GM23338 (cell line): ENCODE data around the gene KRT17. TPM values are rescaled to one million over a fixed set of nuclear protein-coding genes. Genes with fewer than 3 reads are reported as not detected.

Source experiments
- ATAC-seq: fragments of 200-7000 bp; cut with Tn5 transposase; 3 replicates; pipeline ENCODE4 v1.9.1; 2020
- DNase-seq: peaks from one replicate; pipeline ENCODE4 v3.0.0-alpha.2; 2015; ENCODE audit warnings: low spot score
- H2AFZ ChIP-seq: fragments of 200-600 bp; sonication (generic); 2 replicates; pipeline ENCODE4 v1.8.0; 2016; ENCODE audit warnings: antibody characterized with exemption, mild to moderate bottlenecking, moderate library complexity
- H3F3A ChIP-seq: fragments of 200-600 bp; sonication (generic); replicated peaks from 2 replicates; pipeline ENCODE4 v1.8.0; 2017; ENCODE audit warnings: antibody characterized with exemption, mixed run types, low read depth
- H3K27ac ChIP-seq: fragments of 200-600 bp; sonication (generic); 2 replicates; pipeline ENCODE4 v1.6.1; 2016; ENCODE audit warnings: low read depth
- H3K27me3 ChIP-seq: fragments of 200-600 bp; sonication (generic); 2 replicates; pipeline ENCODE4 v1.8.0; 2016; ENCODE audit warnings: mild to moderate bottlenecking, mixed run types, moderate library complexity; ENCODE audit not compliant: insufficient read depth
- H3K36me3 ChIP-seq: fragments of 200-600 bp; sonication (generic); 2 replicates; pipeline ENCODE4 v1.8.0; 2016; ENCODE audit warnings: mild to moderate bottlenecking; ENCODE audit not compliant: insufficient read depth
- H3K4me1 ChIP-seq: fragments of 200-600 bp; sonication (generic); 2 replicates; pipeline ENCODE4 v1.8.0; 2016; ENCODE audit warnings: mild to moderate bottlenecking, moderate library complexity; ENCODE audit not compliant: insufficient read depth
- H3K4me2 ChIP-seq: fragments of 200-600 bp; sonication (generic); 2 replicates; pipeline ENCODE4 v1.7.1; 2017; ENCODE audit warnings: mixed run types
- H3K4me3 ChIP-seq: fragments of 200-600 bp; sonication (generic); 2 replicates; pipeline ENCODE4 v1.6.1; 2016; ENCODE audit warnings: mixed run types
- H3K79me2 ChIP-seq: fragments of 200-600 bp; sonication (generic); replicated peaks from 2 replicates; pipeline ENCODE4 v1.8.0; 2017; ENCODE audit warnings: mild to moderate bottlenecking; ENCODE audit not compliant: insufficient read depth
- H3K9me2 ChIP-seq: fragments of 200-600 bp; sonication (generic); 2 replicates; pipeline ENCODE4 v1.8.0; 2017; ENCODE audit not compliant: insufficient read depth
- H4K20me1 ChIP-seq: fragments of 200-600 bp; sonication (generic); replicated peaks from 2 replicates; pipeline ENCODE4 v1.8.0; 2017; ENCODE audit warnings: mild to moderate bottlenecking; ENCODE audit not compliant: insufficient read depth
- H3K27ac Mint-ChIP-seq: 2 replicates; pipeline ENCODE4 v1.8.0; 2020; ENCODE audit warnings: inconsistent platforms, mild to moderate bottlenecking, moderate library complexity, mixed read lengths
- H3K27me3 Mint-ChIP-seq: 3 replicates; pipeline ENCODE4 v1.8.0; 2022; ENCODE audit warnings: low read depth, mild to moderate bottlenecking, moderate library complexity, mixed read lengths, inconsistent platforms; ENCODE audit not compliant: insufficient read depth, poor library complexity
- H3K36me3 Mint-ChIP-seq: 3 replicates; pipeline ENCODE4 v1.8.0; 2021; ENCODE audit warnings: low read depth, mild to moderate bottlenecking, inconsistent platforms, moderate library complexity, mixed read lengths
- H3K4me1 Mint-ChIP-seq: 3 replicates; pipeline ENCODE4 v1.8.0; 2020; ENCODE audit warnings: mild to moderate bottlenecking, inconsistent platforms, mixed read lengths
- H3K4me3 Mint-ChIP-seq: 3 replicates; pipeline ENCODE4 v1.8.0; 2021; ENCODE audit warnings: moderate library complexity, mild to moderate bottlenecking, inconsistent platforms, mixed read lengths
- H3K9me3 Mint-ChIP-seq: 3 replicates; pipeline ENCODE4 v1.8.0; 2020; ENCODE audit warnings: moderate library complexity, mild to moderate bottlenecking, inconsistent platforms, mixed read lengths
- CREB1 ChIP-seq: fragments of 250-450 bp; sonication (Bioruptor Pico); IDR thresholded peaks from 2 replicates; pipeline ENCODE4 v1.5.0; 2020; ENCODE audit warnings: low read depth, mild to moderate bottlenecking, moderate library complexity
- CTCF ChIP-seq, 2 experiments: fragments of 200-600 bp in 1 of 2; sonication (generic) in 1 of 2; conservative IDR thresholded peaks; 2 replicates each; pipeline versions ENCODE4 v1.5.1 to v1.6.1; 2016 to 2017; ENCODE audit warnings: antibody characterized with exemption in 2 of 2, low read depth in 2 of 2, mild to moderate bottlenecking in 2 of 2, moderate library complexity in 1 of 2
- ETS1 ChIP-seq: IDR thresholded peaks from 2 replicates; pipeline ENCODE4 v1.6.1; 2016; ENCODE audit warnings: antibody characterized with exemption
- EZH2 ChIP-seq: fragments of 200-600 bp; sonication (generic); IDR thresholded peaks from one replicate; pipeline ENCODE4 v1.8.0; 2017; ENCODE audit warnings: antibody characterized with exemption, mild to moderate bottlenecking, low read depth; ENCODE audit not compliant: unreplicated experiment
- EZH2phosphoT487 ChIP-seq: fragments of 200-600 bp; sonication (generic); IDR thresholded peaks from one replicate; pipeline ENCODE4 v1.8.1; 2018; ENCODE audit warnings: antibody characterized with exemption; ENCODE audit not compliant: unreplicated experiment
- NANOG ChIP-seq: IDR thresholded peaks from 2 replicates; pipeline ENCODE4 v1.6.1; 2016; ENCODE audit warnings: antibody characterized with exemption, borderline replicate concordance
- POLR2AphosphoS5 ChIP-seq: IDR thresholded peaks from 2 replicates; pipeline ENCODE4 v1.6.1; 2016; ENCODE audit warnings: antibody characterized with exemption, low read depth
- REST ChIP-seq: IDR thresholded peaks from one replicate; pipeline ENCODE4 v1.6.1; 2018; ENCODE audit warnings: antibody characterized with exemption; ENCODE audit not compliant: unreplicated experiment
- STAT1 ChIP-seq: IDR thresholded peaks from one replicate; pipeline ENCODE4 v1.6.1; 2016; ENCODE audit warnings: antibody characterized with exemption; ENCODE audit not compliant: unreplicated experiment
- ZNF114 ChIP-seq: fragments of 250-450 bp; sonication (Bioruptor Pico); IDR thresholded peaks from 2 replicates; pipeline ENCODE4 v1.5.0; 2020; ENCODE audit warnings: mild to moderate bottlenecking, moderate library complexity
- ZNF462 ChIP-seq: fragments of 250-450 bp; sonication (Bioruptor Pico); IDR thresholded peaks from 2 replicates; pipeline ENCODE4 v1.5.0; 2020; ENCODE audit warnings: mild to moderate bottlenecking, moderate library complexity
- polyA plus RNA-seq: library from polyadenylated mRNA; unstranded; fragments of >200 nt; fragmentation: Nextera tagmentation; extraction: Ambion mirVana; gene quantifications from 2 replicates; pipeline ENCODE4 v1.2.1, GENCODE V29; 2016
- total RNA-seq: library from RNA; depleted of rRNA; stranded (reverse); fragments of >200 nt; shearing (Covaris generic); gene quantifications from 2 replicates; pipeline ENCODE4 v1.2.3, GENCODE V29; 2014

KRT17 gene
- total and polyA plus RNA-seq, 2 experiments from 2014 or later = 0.63 to 1.8 TPM

- Histone ChIP-seq H2AFZ (no peak within 1 kb of the TSS), H3K4me3 (no peak within 1 kb of the TSS), H3K79me2 (no peaks in the 10 kb centered on the region), H3K27ac (no peak within 1 kb of the TSS), H3K36me3 (no peaks in the 10 kb centered on the region), H3K4me2 (no peak within 1 kb of the TSS), H3F3A (no peaks in the 10 kb centered on the region), H3K9me2 (no peaks in the 10 kb centered on the region), H3K4me1 (no peaks in the 10 kb centered on the region), H3K27me3 (no peaks in the 10 kb centered on the region), H4K20me1 (no peaks in the 10 kb centered on the region)
- H3K9me3 Mint-ChIP-seq = no peaks in the 10 kb centered on the region; the same call in 2 of the 3 replicates
- peaks cover 4% of the 10 kb centered on the region for H3K4me1 Mint-ChIP-seq
- H3K36me3 Mint-ChIP-seq = no peaks in the 10 kb centered on the region; the same call in 2 of the 3 replicates
- H3K27me3 Mint-ChIP-seq = peaks cover 6% of the 10 kb centered on the region
- no peak within 1 kb of the TSS for H3K27ac Mint-ChIP-seq
- H3K4me3 Mint-ChIP-seq = no peak within 1 kb of the TSS
- DNase-seq (no peak), ATAC-seq (no peak)
- no peak for TF ChIP-seq REST
- no peak for TF ChIP-seq ZNF462 (CRISPR knock-in tag)
- no peak for TF ChIP-seq CTCF (conservative IDR thresholded peaks at IDR 0.05; ENCODE audit: low read depth in 2 of 2)
- no peak for TF ChIP-seq ETS1
- TF ChIP-seq CREB1 = no peak
- no peak for TF ChIP-seq EZH2phosphoT487
- no peak for TF ChIP-seq STAT1
- no peak for TF ChIP-seq EZH2
- no peak for TF ChIP-seq ZNF114
- no peak for TF ChIP-seq NANOG
- no peak for TF ChIP-seq POLR2AphosphoS5
Measured at GRCh38 chr17:41586863-41587495, 37.4 kb downstream of the KRT17 start, which contains the start of gene KRT14. Gene KRT14, minus strand, starts transcription at chr17:41586895. Its CDS starts 61 bp downstream, at chr17:41586834.
